Measurements from ENCODE around the gene SOX12.

DNA sequence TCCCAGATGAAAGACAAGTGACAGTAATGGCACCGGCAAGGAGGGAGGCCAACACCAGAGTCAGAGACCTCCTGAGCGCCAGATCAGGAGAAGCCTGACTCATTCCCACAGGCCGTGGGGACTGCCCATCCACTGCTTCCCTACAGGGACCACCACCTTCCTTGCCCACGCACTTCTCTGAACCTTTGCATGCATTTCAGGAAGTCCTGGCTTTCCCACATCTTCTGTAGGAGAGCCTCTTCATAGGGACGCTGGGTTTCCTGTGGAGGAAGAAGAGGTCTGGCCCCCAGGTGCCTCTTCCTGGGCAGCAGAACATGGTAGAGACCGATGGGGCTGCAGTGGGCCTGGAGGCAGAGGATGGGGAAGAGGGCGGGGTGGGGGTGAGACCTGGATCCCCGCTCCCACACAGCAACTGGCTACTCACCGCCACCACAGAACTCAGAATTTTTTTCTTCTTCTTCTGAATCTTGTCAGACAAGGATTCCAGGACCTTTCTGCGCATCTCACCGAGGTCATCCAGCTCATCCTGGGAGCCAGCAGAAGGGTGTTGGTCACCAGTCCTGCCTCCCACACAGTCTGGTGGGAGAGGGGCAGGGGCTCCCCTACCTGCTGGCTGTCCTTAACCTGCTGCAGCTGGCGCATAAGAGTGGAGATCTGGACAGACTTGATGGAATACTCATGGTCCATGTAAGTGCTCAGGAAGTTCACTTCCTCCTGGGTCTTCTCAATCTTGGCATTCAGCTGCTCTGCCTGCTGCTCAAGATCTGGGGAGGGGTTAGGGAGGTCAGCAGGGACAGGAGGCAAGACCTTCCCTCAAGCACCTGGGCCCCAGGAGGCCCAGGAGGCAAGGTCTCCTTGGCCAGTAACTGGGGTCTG lies 48.5 kb upstream of the SOX12 start:
- TF ChIP-seq, protein P1, sequence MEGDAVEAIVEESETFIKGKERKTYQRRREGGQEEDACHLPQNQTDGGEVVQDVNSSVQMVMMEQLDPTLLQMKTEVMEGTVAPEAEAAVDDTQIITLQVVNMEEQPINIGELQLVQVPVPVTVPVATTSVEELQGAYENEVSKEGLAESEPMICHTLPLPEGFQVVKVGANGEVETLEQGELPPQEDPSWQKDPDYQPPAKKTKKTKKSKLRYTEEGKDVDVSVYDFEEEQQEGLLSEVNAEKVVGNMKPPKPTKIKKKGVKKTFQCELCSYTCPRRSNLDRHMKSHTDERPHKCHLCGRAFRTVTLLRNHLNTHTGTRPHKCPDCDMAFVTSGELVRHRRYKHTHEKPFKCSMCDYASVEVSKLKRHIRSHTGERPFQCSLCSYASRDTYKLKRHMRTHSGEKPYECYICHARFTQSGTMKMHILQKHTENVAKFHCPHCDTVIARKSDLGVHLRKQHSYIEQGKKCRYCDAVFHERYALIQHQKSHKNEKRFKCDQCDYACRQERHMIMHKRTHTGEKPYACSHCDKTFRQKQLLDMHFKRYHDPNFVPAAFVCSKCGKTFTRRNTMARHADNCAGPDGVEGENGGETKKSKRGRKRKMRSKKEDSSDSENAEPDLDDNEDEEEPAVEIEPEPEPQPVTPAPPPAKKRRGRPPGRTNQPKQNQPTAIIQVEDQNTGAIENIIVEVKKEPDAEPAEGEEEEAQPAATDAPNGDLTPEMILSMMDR (IDR thresholded peaks at IDR 0.05), result no peak
- no peak for TF ChIP-seq EZH2 (IDR thresholded peaks at IDR 0.05)

Measured in neural progenitor cell (in vitro differentiated cells).